NCI-H82 treated with DMSO at 0.1 percent for 48 hours (cell line): ENCODE measurements around the gene PKD1L1.
A peak's percentile ranks its signal among the peaks of the same experiment; 100 is the strongest.
"Not testable (repeated sequence)": the region's sequence is repeated elsewhere in the genome, so short reads cannot be mapped to it uniquely, and the experiment has no call there.

ENCODE experiments used
- DNase-seq: peaks from one replicate; lab custom pipeline; 2025; ENCODE audit not compliant: unreplicated experiment; lab: John Stamatoyannopoulos, UW

Gene PKD1L1

GRCh38 chr7:47795631-47796030 is 152.6 kb downstream of the PKD1L1 start:
- DNase-seq, result no peak

GRCh38 chr7:47795126-47795525 is 153.1 kb downstream of the PKD1L1 start:
- DNase-seq, result not testable (repeated sequence)

GRCh38 chr7:47794016-47794415 is 154.2 kb downstream of the PKD1L1 start:
- no peak for DNase-seq

GRCh38 chr7:47793186-47793585 is 155.1 kb downstream of the PKD1L1 start:
- not testable (repeated sequence) for DNase-seq

- peak; percentile 72 for DNase-seq
Observed at GRCh38 chr7:47792521-47793121, 155.6 kb downstream of the PKD1L1 start.

GRCh38 chr7:47791682-47792081 is 156.6 kb downstream of the PKD1L1 start:
- no peak for DNase-seq

- DNase-seq, result no peak
Observed at GRCh38 chr7:47788083-47788482, 160.2 kb downstream of the PKD1L1 start.

GRCh38 chr7:47787249-47788069 is 160.8 kb downstream of the PKD1L1 start:
- no peak for DNase-seq

- no peak for DNase-seq
Observed at GRCh38 chr7:47786557-47787248, 161.6 kb downstream of the PKD1L1 start.

GRCh38 chr7:47785923-47786556 is 162.2 kb downstream of the PKD1L1 start:
- no peak for DNase-seq

GRCh38 chr7:47783456-47784223 is 164.6 kb downstream of the PKD1L1 start:
- no peak for DNase-seq

GRCh38 chr7:47782792-47783191 is 165.5 kb downstream of the PKD1L1 start:
- no peak for DNase-seq

GRCh38 chr7:47782022-47782421 is 166.2 kb downstream of the PKD1L1 start:
- no peak for DNase-seq

- DNase-seq, result no peak
Observed at GRCh38 chr7:47780555-47780954, 167.7 kb downstream of the PKD1L1 start.

- peak; percentile 45 for DNase-seq
Observed at GRCh38 chr7:47779341-47779771, 168.9 kb downstream of the PKD1L1 start.

GRCh38 chr7:47778153-47778661 is 170.1 kb downstream of the PKD1L1 start:
- no peak for DNase-seq

- no peak for DNase-seq
Observed at GRCh38 chr7:47777531-47778152, 170.6 kb downstream of the PKD1L1 start.

GRCh38 chr7:47776335-47776734 is 171.9 kb downstream of the PKD1L1 start:
- DNase-seq, result no peak

GRCh38 chr7:47775238-47775637 is 173.0 kb downstream of the PKD1L1 start:
- DNase-seq, result no peak

GRCh38 chr7:47772492-47772891 is 175.8 kb downstream of the PKD1L1 start:
- no peak for DNase-seq
